GM18526 (cell line): Measurements from ENCODE around the gene ZNF430.

Source experiments
- POLR2A ChIP-seq: IDR thresholded peaks from 3 replicates; pipeline ENCODE4 v1.6.1; 2011; ENCODE audit not compliant: insufficient read length; ENCODE audit errors: extremely low read depth

Gene ZNF430

DNA sequence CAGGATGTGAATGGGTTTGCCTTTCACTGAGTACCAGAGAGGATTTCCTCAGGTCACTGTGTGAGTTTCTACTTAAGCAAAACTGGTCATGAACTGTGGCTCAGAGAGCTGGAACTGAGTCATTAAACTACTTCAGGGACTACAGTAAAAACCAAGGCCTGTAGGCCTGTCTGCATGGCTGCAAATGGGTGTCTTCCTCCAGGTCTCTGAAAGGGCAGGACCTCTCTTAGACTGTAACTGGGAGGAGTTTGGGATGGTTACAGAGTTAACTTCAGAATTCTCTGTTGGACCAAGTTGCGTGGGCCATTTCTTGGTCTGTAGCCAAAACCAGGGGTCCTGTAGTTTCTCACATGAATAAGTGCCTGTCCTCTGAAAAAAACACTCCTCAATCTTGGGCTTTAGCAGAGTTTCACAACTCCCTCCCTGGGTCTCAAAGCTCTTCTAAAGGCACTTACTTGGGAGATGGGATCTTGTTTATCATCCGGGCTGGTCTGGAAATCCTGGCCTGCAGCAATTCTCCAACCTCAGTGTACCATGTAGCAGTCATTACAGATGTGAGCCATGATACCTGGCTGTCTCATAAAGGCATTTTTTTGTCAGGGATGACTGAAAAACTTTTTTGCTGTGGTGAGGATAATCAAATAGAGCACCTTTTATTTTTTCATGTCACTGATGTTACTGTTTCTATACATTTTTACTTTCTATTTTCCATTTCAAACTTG is 81.2 kb downstream of the ZNF430 start:
- no peak for TF ChIP-seq POLR2A

DNA sequence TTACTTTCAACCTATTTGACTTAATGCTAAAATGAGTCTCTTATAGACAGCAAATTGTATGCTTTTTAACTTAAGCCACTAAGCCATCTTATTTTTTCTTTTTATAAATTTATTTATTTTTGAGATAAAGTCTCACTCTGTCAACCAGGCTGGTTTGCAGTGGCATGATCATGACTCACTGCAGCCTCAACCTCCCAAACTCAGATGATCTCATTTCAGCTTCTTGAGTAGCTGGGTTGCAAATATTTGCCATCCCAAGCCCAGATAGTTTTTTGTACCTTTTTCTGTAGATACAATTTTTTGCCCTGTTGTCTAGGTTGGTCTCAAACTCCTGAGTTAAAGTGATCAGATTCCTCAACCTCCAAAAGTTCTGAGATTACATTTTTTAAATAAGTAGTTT is 88.7 kb downstream of the ZNF430 start:
- TF ChIP-seq POLR2A = no peak
